H9 (cell line): Measurements from ENCODE around the gene RASAL1. TPM values are rescaled to one million over a fixed set of nuclear protein-coding genes. Genes with fewer than 3 reads are reported as not detected.

Experiments used
- DNase-seq: peaks from one replicate; pipeline ENCODE4 v3.0.0-alpha.2; 2017
- H2AFZ ChIP-seq: one replicate; pipeline ENCODE4 v1.6.1; 2013; ENCODE audit warnings: mild to moderate bottlenecking, low read length, control low read depth, moderate library complexity
- H2AK5ac ChIP-seq: 2 replicates; pipeline ENCODE4 v1.6.1; 2013; ENCODE audit warnings: low read length, control low read depth, mixed read lengths; ENCODE audit not compliant: insufficient read length
- H2BK120ac ChIP-seq: one replicate; pipeline ENCODE4 v1.6.1; 2013; ENCODE audit warnings: low read depth, mild to moderate bottlenecking, low read length, control low read depth, inconsistent platforms; ENCODE audit not compliant: poor library complexity, severe bottlenecking
- H2BK12ac ChIP-seq: 2 replicates; pipeline ENCODE4 v1.6.1; 2013; ENCODE audit warnings: low read length, control low read depth, mixed read lengths, low read depth; ENCODE audit not compliant: insufficient read length
- H2BK15ac ChIP-seq: 2 replicates; pipeline ENCODE4 v1.6.1; 2013; ENCODE audit warnings: low read depth, low read length, control low read depth
- H2BK20ac ChIP-seq: one replicate; pipeline ENCODE4 v1.6.1; 2013; ENCODE audit warnings: low read depth, mild to moderate bottlenecking, low read length, control low read depth, inconsistent platforms; ENCODE audit not compliant: poor library complexity, severe bottlenecking
- H2BK5ac ChIP-seq: 2 replicates; pipeline ENCODE4 v1.6.1; 2013; ENCODE audit warnings: low read length, control low read depth, mixed read lengths; ENCODE audit not compliant: insufficient read length
- H3K14ac ChIP-seq: 2 replicates; pipeline ENCODE4 v1.6.1; 2013; ENCODE audit warnings: low read length, control low read depth; ENCODE audit not compliant: insufficient read depth
- H3K18ac ChIP-seq: 2 replicates; pipeline ENCODE4 v1.6.1; 2013; ENCODE audit warnings: low read depth, mild to moderate bottlenecking, mixed read lengths, low read length, control low read depth; ENCODE audit not compliant: insufficient read length
- H3K23ac ChIP-seq: 2 replicates; pipeline ENCODE4 v1.6.1; 2013; ENCODE audit warnings: low read length, control low read depth, mixed read lengths, low read depth; ENCODE audit not compliant: insufficient read length
- H3K23me2 ChIP-seq: 2 replicates; pipeline ENCODE4 v1.6.1; 2013; ENCODE audit warnings: low read depth, mild to moderate bottlenecking, mixed read lengths, low read length, control low read depth; ENCODE audit not compliant: insufficient read length, poor library complexity, severe bottlenecking
- H3K27ac ChIP-seq: 2 replicates; pipeline ENCODE4 v1.5.1; 2013; ENCODE audit warnings: low read length, control low read depth, mixed read lengths, low read depth; ENCODE audit not compliant: insufficient read length
- H3K27me3 ChIP-seq: 2 replicates; pipeline ENCODE4 v1.6.1; 2013; ENCODE audit warnings: low read length, control low read depth, inconsistent platforms; ENCODE audit not compliant: insufficient read depth
- H3K4ac ChIP-seq: 2 replicates; pipeline ENCODE4 v1.6.1; 2013; ENCODE audit warnings: low read depth, mild to moderate bottlenecking, control low read depth, inconsistent platforms, low read length, moderate library complexity
- H3K4me1 ChIP-seq: 2 replicates; pipeline ENCODE4 v1.6.1; 2013; ENCODE audit warnings: low read length, control low read depth, inconsistent platforms; ENCODE audit not compliant: insufficient read depth
- H3K4me2 ChIP-seq: 2 replicates; pipeline ENCODE4 v1.6.1; 2013; ENCODE audit warnings: low read length, control low read depth, mixed read lengths; ENCODE audit not compliant: insufficient read length, insufficient read depth
- H3K56ac ChIP-seq: 2 replicates; pipeline ENCODE4 v1.6.1; 2013; ENCODE audit warnings: low read depth, mild to moderate bottlenecking, mixed read lengths, low read length, control low read depth; ENCODE audit not compliant: insufficient read length
- H3K79me1 ChIP-seq: 2 replicates; pipeline ENCODE4 v1.6.1; 2013; ENCODE audit warnings: low read depth, mild to moderate bottlenecking, moderate library complexity, low read length, control low read depth, inconsistent platforms; ENCODE audit not compliant: insufficient read depth, poor library complexity, severe bottlenecking
- H3K79me2 ChIP-seq: 2 replicates; pipeline ENCODE4 v1.6.1; 2013; ENCODE audit warnings: low read length, control low read depth, inconsistent platforms; ENCODE audit not compliant: insufficient read depth
- H3K9ac ChIP-seq: 2 replicates; pipeline ENCODE4 v1.6.1; 2013; ENCODE audit warnings: low read length, control low read depth, mixed read lengths; ENCODE audit not compliant: insufficient read length; ENCODE audit errors: extremely low read depth
- H3K9me3 ChIP-seq: one replicate; pipeline ENCODE4 v1.6.1; 2013; ENCODE audit warnings: low read depth, low read length, inconsistent platforms; ENCODE audit not compliant: control insufficient read depth
- H3T11ph ChIP-seq: one replicate; pipeline ENCODE4 v1.6.1; 2013; ENCODE audit warnings: mild to moderate bottlenecking, low read length, control low read depth, inconsistent platforms
- H4K20me1 ChIP-seq: one replicate; pipeline ENCODE4 v1.6.1; 2013; ENCODE audit not compliant: control insufficient read depth, insufficient read length, insufficient read depth
- H4K5ac ChIP-seq: 2 replicates; pipeline ENCODE4 v1.6.1; 2013; ENCODE audit warnings: low read depth, mild to moderate bottlenecking, mixed read lengths, low read length, control low read depth; ENCODE audit not compliant: insufficient read length
- H4K8ac ChIP-seq: replicated peaks from 2 replicates; pipeline ENCODE4 v1.6.1; 2013; ENCODE audit warnings: low read length, control low read depth, mixed read lengths, low read depth; ENCODE audit not compliant: insufficient read length
- H4K91ac ChIP-seq: 2 replicates; pipeline ENCODE4 v1.6.1; 2013; ENCODE audit warnings: low read depth, mild to moderate bottlenecking, moderate library complexity, mixed read lengths, low read length, control low read depth; ENCODE audit not compliant: insufficient read length
- H3K27ac Mint-ChIP-seq, 3 experiments: 2 replicates in 2 of 3; 3 replicates in 1 of 3; pipeline ENCODE4 v1.8.0; 2020 to 2021; ENCODE audit warnings: mixed read lengths in 3 of 3, mild to moderate bottlenecking in 1 of 3, moderate library complexity in 1 of 3
- H3K27me3 Mint-ChIP-seq: 2 replicates; pipeline ENCODE4 v1.8.0; 2021; ENCODE audit warnings: low read depth, mild to moderate bottlenecking, moderate library complexity, mixed read lengths
- H3K36me3 Mint-ChIP-seq, 3 experiments: 2 replicates in 2 of 3; 3 replicates in 1 of 3; pipeline ENCODE4 v1.8.0; 2020 to 2021; ENCODE audit warnings: low read depth in 3 of 3, mixed read lengths in 3 of 3; ENCODE audit not compliant: insufficient read depth in 1 of 3
- H3K4me1 Mint-ChIP-seq, 2 experiments: 2 replicates each; pipeline ENCODE4 v1.8.0; 2020; ENCODE audit warnings: mixed read lengths in 2 of 2
- H3K4me3 Mint-ChIP-seq, 2 experiments: 2 replicates in 1 of 2; 3 replicates in 1 of 2; pipeline ENCODE4 v1.8.0; 2020 to 2021; ENCODE audit warnings: mild to moderate bottlenecking in 2 of 2, mixed read lengths in 2 of 2, moderate library complexity in 1 of 2
- H3K9me3 Mint-ChIP-seq, 2 experiments: 2 replicates in 1 of 2; 3 replicates in 1 of 2; pipeline ENCODE4 v1.8.0; 2020; ENCODE audit warnings: mild to moderate bottlenecking in 2 of 2, mixed read lengths in 2 of 2, moderate library complexity in 1 of 2
- WGBS: extraction: QIAGEN DNeasy Blood & Tissue Kit; methylation state at CpG from one replicate; pipeline ENCODE4 v1.1.7; 2013; ENCODE audit warnings: missing lambda C conversion rate, low lambda C conversion rate, mixed read lengths; ENCODE audit not compliant: insufficient read length; ENCODE audit errors: extremely low coverage; 5-methylcytosine and 5-hydroxymethylcytosine counted together
- total RNA-seq: library from RNA; stranded (reverse); gene quantifications from 2 replicates; pipeline ENCODE4 v1.2.1, GENCODE V29; 2021
- TF ChIP-seq, protein P1 (sequence below): fragments of 200-600 bp; sonication (generic); conservative IDR thresholded peaks from 3 replicates; pipeline ENCODE4 v1.8.0; 2021; ENCODE audit warnings: antibody characterized with exemption, mild to moderate bottlenecking

RASAL1 gene
- total RNA-seq, 1 experiment from 2014 or later, result 2.3 TPM

DNA sequence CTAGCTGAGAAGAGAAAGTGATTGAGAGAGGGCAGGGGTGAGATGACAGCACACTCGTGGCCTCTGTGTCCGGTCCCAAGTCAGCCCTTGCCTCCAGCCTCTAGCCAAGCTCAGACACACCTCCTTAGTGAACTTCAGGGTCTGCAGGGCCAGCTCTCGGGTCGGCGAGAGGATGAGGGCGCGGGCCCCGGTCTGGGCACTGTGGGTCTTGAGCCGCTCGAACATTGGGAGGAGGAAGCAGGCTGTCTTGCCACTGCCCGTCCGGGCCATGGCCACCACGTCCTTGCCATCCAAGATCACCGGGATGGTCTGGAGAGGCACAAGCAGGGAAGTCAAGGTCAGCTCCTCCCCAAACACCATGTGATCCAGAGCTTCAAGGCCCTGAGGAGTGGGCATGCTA lies 43.5 kb upstream of the RASAL1 start:
- Mint-ChIP-seq H3K9me3 (no peaks in the 10 kb centered on the region), H3K4me1 (no peaks in the 10 kb centered on the region), H3K27me3 (no peaks in the 10 kb centered on the region), H3K4me3 (no peak overlapping the region), H3K36me3 (peaks cover 50 to 75% (median 71%) of the 10 kb centered on the region in 3 experiments; a peak in 6 of 7 replicates), H3K27ac (no peak overlapping the region)
- Histone ChIP-seq H3K79me1 (peaks cover 5% of the 10 kb centered on the region), H3K23ac (no peak overlapping the region), H2BK12ac (no peak overlapping the region), H3K9me3 (no peaks in the 10 kb centered on the region), H4K20me1 (no peaks in the 10 kb centered on the region), H4K8ac (no peak overlapping the region), H2AFZ (no peak overlapping the region), H2AK5ac (no peak overlapping the region), H3K14ac (no peak overlapping the region), H3K27ac (no peak overlapping the region), H3K56ac (no peak overlapping the region), H3K9ac (no peak overlapping the region), H4K91ac (no peak overlapping the region), H3K4me2 (no peak overlapping the region), H2BK20ac (no peak overlapping the region), H3K18ac (no peak overlapping the region), H2BK120ac (no peak overlapping the region), H2BK5ac (no peak overlapping the region), H2BK15ac (no peak overlapping the region), H3T11ph (no peak overlapping the region), H4K5ac (no peak overlapping the region), H3K79me2 (peaks cover 8% of the 10 kb centered on the region; the same call in 1 of the 2 replicates), H3K4me1 (no peaks in the 10 kb centered on the region), H3K27me3 (no peaks in the 10 kb centered on the region), H3K4ac (no peak overlapping the region), H3K23me2 (no peaks in the 10 kb centered on the region)
- DNase-seq, result no peak
- no CpG with 5 or more reads among the region's 14 CpGs for WGBS
- TF ChIP-seq, protein P1, sequence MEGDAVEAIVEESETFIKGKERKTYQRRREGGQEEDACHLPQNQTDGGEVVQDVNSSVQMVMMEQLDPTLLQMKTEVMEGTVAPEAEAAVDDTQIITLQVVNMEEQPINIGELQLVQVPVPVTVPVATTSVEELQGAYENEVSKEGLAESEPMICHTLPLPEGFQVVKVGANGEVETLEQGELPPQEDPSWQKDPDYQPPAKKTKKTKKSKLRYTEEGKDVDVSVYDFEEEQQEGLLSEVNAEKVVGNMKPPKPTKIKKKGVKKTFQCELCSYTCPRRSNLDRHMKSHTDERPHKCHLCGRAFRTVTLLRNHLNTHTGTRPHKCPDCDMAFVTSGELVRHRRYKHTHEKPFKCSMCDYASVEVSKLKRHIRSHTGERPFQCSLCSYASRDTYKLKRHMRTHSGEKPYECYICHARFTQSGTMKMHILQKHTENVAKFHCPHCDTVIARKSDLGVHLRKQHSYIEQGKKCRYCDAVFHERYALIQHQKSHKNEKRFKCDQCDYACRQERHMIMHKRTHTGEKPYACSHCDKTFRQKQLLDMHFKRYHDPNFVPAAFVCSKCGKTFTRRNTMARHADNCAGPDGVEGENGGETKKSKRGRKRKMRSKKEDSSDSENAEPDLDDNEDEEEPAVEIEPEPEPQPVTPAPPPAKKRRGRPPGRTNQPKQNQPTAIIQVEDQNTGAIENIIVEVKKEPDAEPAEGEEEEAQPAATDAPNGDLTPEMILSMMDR, result no peak
